ENCODE measurements around the gene TNN.
"Not testable (repeated sequence)": the region's sequence is repeated elsewhere in the genome, so short reads cannot be mapped to it uniquely, and the experiment has no call there.

DNA sequence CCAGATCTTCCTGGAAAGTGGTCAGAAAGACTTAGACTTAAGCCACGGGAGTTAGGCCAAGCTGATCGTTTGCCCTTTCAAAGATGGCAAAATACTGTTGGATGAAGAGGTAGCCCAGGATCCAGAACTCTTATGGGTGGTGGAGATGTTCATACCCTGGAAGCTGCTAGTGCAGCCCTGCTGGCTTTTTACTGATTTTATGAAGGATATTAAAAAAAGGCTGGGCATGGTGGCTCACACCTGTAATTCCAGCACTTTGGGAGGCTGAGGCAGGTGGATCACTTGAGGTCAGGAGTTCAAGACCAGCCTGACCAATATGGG lies 43.8 kb upstream of the TNN start:
- TF ChIP-seq, protein P1, sequence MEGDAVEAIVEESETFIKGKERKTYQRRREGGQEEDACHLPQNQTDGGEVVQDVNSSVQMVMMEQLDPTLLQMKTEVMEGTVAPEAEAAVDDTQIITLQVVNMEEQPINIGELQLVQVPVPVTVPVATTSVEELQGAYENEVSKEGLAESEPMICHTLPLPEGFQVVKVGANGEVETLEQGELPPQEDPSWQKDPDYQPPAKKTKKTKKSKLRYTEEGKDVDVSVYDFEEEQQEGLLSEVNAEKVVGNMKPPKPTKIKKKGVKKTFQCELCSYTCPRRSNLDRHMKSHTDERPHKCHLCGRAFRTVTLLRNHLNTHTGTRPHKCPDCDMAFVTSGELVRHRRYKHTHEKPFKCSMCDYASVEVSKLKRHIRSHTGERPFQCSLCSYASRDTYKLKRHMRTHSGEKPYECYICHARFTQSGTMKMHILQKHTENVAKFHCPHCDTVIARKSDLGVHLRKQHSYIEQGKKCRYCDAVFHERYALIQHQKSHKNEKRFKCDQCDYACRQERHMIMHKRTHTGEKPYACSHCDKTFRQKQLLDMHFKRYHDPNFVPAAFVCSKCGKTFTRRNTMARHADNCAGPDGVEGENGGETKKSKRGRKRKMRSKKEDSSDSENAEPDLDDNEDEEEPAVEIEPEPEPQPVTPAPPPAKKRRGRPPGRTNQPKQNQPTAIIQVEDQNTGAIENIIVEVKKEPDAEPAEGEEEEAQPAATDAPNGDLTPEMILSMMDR (IDR thresholded peaks at IDR 0.05) = not testable (repeated sequence)
- not testable (repeated sequence) for TF ChIP-seq POLR2A (IDR thresholded peaks at IDR 0.05)
